ENCODE data around the gene CAMK2D. TPM values are rescaled to one million over a fixed set of nuclear protein-coding genes. Genes with fewer than 3 reads are reported as not detected.

The CAMK2D gene
- polyA plus RNA-seq, 3 donors, result 10.4 to 30.6 (median 19.6) TPM

- intact Hi-C loops (cut with micrococcal nuclease), result no loop called here
- no peak for TF ChIP-seq CTCF (IDR thresholded peaks at IDR 0.05)
- no peak overlapping the region for H3K27ac Mint-ChIP-seq
- Histone ChIP-seq H4K20me1 (ENCODE audit: insufficient read depth, low read length) (peaks cover 52% of the 10 kb centered on the region), H3K79me2 (ENCODE audit: insufficient read depth, low read length) (no peaks in the 10 kb centered on the region), H3K27me3 (ENCODE audit: control insufficient read depth in 2 of 2, insufficient read depth in 2 of 2, low read length in 2 of 2) (peaks cover 39 to 71% of the 10 kb centered on the region in 2 donors), H3K27ac (ENCODE audit: low read depth in 1 of 2, low read length in 2 of 2) (no peak overlapping the region), H3K4me3 (replicated peaks in 1 of 3; ENCODE audit: low read depth in 2 of 3, low read length in 3 of 3) (no peak overlapping the region), H3K4me1 (ENCODE audit: control insufficient read depth in 1 of 2, insufficient read depth in 2 of 2, low read length in 2 of 2) (peaks cover 15 to 21% of the 10 kb centered on the region in 2 donors), H3K36me3 (replicated peaks in 1 of 2; ENCODE audit: control insufficient read depth in 1 of 2, insufficient read depth in 2 of 2, low read length in 2 of 2) (no peaks in the 10 kb centered on the region), H2AFZ (ENCODE audit: insufficient read depth, low read depth, low read length, poor library complexity, severe bottlenecking) (no peak overlapping the region), H3K9me3 (replicated peaks in 1 of 2; ENCODE audit: control insufficient read depth in 1 of 2, insufficient read depth in 1 of 2, low read length in 2 of 2) (no peaks in the 10 kb centered on the region), H3K9ac (ENCODE audit: insufficient read depth, low read length, poor library complexity, severe bottlenecking) (no peak overlapping the region), H3K4me2 (replicated peaks; ENCODE audit: extremely low read depth, low read length, poor library complexity, severe bottlenecking) (no peak overlapping the region)
- peaks cover 28% of the 10 kb centered on the region for H3K4me1 Mint-ChIP-seq
- H3K36me3 Mint-ChIP-seq, result peaks cover 5 to 7% of the 10 kb centered on the region in 2 donors
- no peaks in the 10 kb centered on the region for H3K9me3 Mint-ChIP-seq
- peak overlapping the region in 1 of 2 donors; percentile 43 for H3K4me3 Mint-ChIP-seq
- DNase-seq, result no peak
- peaks cover 39 to 60% (median 51%) of the 10 kb centered on the region in 3 donors for H3K27me3 Mint-ChIP-seq (ENCODE audit: low read depth in 3 of 3)
Measured at GRCh38 chr4:113565702-113566012, 195.9 kb downstream of the CAMK2D start.

DNA sequence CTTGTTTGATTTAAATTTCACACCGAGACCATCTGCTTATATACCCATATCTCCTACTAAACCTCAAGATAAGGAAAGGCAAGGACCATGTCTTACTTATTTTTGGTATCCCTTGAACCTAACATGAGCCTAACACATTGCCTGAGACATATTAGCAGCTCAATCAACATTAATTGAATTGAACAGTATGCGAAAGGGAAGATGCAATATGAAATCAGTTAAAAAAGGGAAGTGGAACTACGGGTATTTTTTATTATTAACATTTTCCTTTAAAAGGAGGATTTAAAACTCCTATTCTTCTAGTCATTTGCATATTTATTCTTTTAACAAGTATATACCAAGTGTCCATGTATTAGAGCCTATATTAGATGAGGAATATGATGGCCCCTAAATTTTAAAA lies 197.0 kb downstream of the CAMK2D start:
- peak in 1 of 3 donors; percentile 17 for DNase-seq
- WGBS (ENCODE audit: insufficient coverage), result 50% methylated on average over 1 of the region's 3 CpGs
- peak overlapping the region in 1 of 2 donors; percentile 72 for H3K4me3 Mint-ChIP-seq
- Histone ChIP-seq H3K9me3 (replicated peaks in 1 of 2; ENCODE audit: control insufficient read depth in 1 of 2, insufficient read depth in 1 of 2, low read length in 2 of 2) (no peaks in the 10 kb centered on the region), H3K9ac (ENCODE audit: insufficient read depth, low read length, poor library complexity, severe bottlenecking) (no peak overlapping the region), H3K4me2 (replicated peaks; ENCODE audit: extremely low read depth, low read length, poor library complexity, severe bottlenecking) (peak overlapping the region; percentile 13), H3K4me3 (replicated peaks in 1 of 3; ENCODE audit: low read depth in 2 of 3, low read length in 3 of 3) (peak overlapping the region in 1 of 3 experiments; percentile 37), H3K79me2 (ENCODE audit: insufficient read depth, low read length) (no peaks in the 10 kb centered on the region), H3K36me3 (replicated peaks in 1 of 2; ENCODE audit: control insufficient read depth in 1 of 2, insufficient read depth in 2 of 2, low read length in 2 of 2) (no peaks in the 10 kb centered on the region), H4K20me1 (ENCODE audit: insufficient read depth, low read length) (peaks cover 53% of the 10 kb centered on the region), H3K27me3 (ENCODE audit: control insufficient read depth in 2 of 2, insufficient read depth in 2 of 2, low read length in 2 of 2) (peaks cover 36 to 64% of the 10 kb centered on the region in 2 donors), H3K4me1 (ENCODE audit: control insufficient read depth in 1 of 2, insufficient read depth in 2 of 2, low read length in 2 of 2) (peaks cover 15 to 21% of the 10 kb centered on the region in 2 donors), H3K27ac (ENCODE audit: low read depth in 1 of 2, low read length in 2 of 2) (no peak overlapping the region), H2AFZ (ENCODE audit: insufficient read depth, low read depth, low read length, poor library complexity, severe bottlenecking) (no peak overlapping the region)
- H3K4me1 Mint-ChIP-seq, result peaks cover 29% of the 10 kb centered on the region
- peaks cover 39 to 54% (median 46%) of the 10 kb centered on the region in 3 donors for H3K27me3 Mint-ChIP-seq (ENCODE audit: low read depth in 3 of 3)
- no peaks in the 10 kb centered on the region for H3K9me3 Mint-ChIP-seq
- intact Hi-C loops (cut with micrococcal nuclease), result no loop called here
- peaks cover 5 to 7% of the 10 kb centered on the region in 2 donors for H3K36me3 Mint-ChIP-seq
- no peak overlapping the region for H3K27ac Mint-ChIP-seq
- no peak for TF ChIP-seq CTCF (IDR thresholded peaks at IDR 0.05)

Data from CD14-positive monocyte (primary cell).